ENCODE measurements around the gene PDGFD. TPM values are rescaled to one million over a fixed set of nuclear protein-coding genes. Genes with fewer than 3 reads are reported as not detected.

PDGFD gene
- total RNA-seq: 1 to 10 TPM; 4.4 to 7.2 (median 5.2) TPM

DNA sequence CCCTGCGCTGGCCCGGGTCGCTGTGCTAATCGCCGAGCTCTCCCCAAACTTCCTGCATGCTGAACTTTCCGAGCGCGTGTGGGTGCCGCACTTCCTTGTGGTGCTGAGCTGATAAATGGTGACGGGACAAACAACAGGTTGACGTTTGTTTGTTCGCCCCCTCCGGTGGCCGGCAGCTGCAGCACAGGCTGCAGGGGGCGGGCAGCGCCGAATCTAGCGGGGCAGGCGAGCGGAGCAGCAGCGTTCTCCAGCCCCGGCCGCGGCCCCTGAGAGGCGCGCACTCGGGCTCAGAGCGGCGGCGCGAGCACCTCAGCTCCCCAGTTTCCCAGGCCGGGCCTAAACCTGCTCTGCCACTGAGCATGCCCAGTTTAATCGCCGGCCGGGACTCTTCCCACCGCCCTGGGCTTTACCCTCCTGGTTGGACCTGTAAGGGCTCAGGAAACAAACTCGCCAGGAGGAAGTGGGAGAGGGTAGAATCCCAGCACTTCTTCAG lies at the start of gene PDGFD:
Gene PDGFD (minus strand): TSS at position 120 of the 493 bp plus-strand sequence.
- Histone ChIP-seq H3K36me3 (no peaks in the 10 kb centered on the region), H3K9me3 (no peaks in the 10 kb centered on the region), H3K27me3 (peaks cover 8% of the 10 kb centered on the region), H3K27ac (no peak within 1 kb of the TSS), H3K4me3 (peak within 1 kb of the TSS; percentile 57), H3K4me1 (peaks cover 13% of the 10 kb centered on the region)
- peak; percentile 77 to 80 for DNase-seq (ENCODE audit: low spot score in 2 of 2)
- 6% methylated on average over 6 of the region's 37 CpGs for WGBS
- peak in 1 of 2 donors; percentile 32 for TF ChIP-seq CTCF (IDR thresholded peaks at IDR 0.05)
- no peak for TF ChIP-seq POLR2A (IDR thresholded peaks at IDR 0.05)

- H3K36me3 ChIP-seq: no peaks in the 10 kb centered on the region
- no peak overlapping the region for H3K27ac ChIP-seq
- WGBS: 54% methylated on average over 4 of the region's 4 CpGs
- peaks cover 6% of the 10 kb centered on the region for H3K9me3 ChIP-seq
- no peak overlapping the region for H3K4me3 ChIP-seq
- H3K27me3 ChIP-seq: no peaks in the 10 kb centered on the region
- H3K4me1 ChIP-seq: no peaks in the 10 kb centered on the region
- DNase-seq (ENCODE audit: low spot score in 2 of 2): no peak
- TF ChIP-seq EP300 (IDR thresholded peaks at IDR 0.05) (no peak), POLR2A (IDR thresholded peaks at IDR 0.05) (no peak), POLR2AphosphoS5 (IDR thresholded peaks at IDR 0.05) (no peak), CTCF (IDR thresholded peaks at IDR 0.05) (no peak)
Measured at GRCh38 chr11:104206936-104207335, 43.0 kb upstream of the PDGFD start.

DNA sequence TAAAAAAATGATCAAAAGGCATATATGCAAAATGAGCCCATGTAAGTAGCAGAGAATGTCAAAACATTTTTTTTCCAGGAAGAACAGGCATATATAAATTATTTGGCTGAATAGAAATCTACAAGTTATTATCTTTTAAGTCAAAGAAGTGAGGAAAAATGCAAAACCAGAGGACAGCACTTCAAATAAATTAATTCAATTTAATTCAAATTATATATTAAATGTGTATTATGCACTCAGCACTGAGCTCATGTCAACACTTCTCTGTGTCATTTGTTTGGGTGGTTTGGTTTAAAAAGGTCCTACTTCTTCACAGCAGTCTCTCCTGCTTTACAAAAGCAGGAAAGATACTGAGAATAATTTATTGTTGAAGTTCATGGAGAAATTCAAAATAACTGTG lies 41.9 kb upstream of the PDGFD start:
- no peak for DNase-seq (ENCODE audit: low spot score in 2 of 2)
- no peak for TF ChIP-seq EP300 (IDR thresholded peaks at IDR 0.05)
- TF ChIP-seq CTCF (IDR thresholded peaks at IDR 0.05): no peak
- no peak for TF ChIP-seq POLR2A (IDR thresholded peaks at IDR 0.05)
- no peak for TF ChIP-seq POLR2AphosphoS5 (IDR thresholded peaks at IDR 0.05)
- Histone ChIP-seq H3K9me3 (peaks cover 4% of the 10 kb centered on the region), H3K36me3 (no peaks in the 10 kb centered on the region), H3K27ac (no peak overlapping the region), H3K4me1 (no peaks in the 10 kb centered on the region), H3K4me3 (no peak overlapping the region), H3K27me3 (no peaks in the 10 kb centered on the region)

DNA sequence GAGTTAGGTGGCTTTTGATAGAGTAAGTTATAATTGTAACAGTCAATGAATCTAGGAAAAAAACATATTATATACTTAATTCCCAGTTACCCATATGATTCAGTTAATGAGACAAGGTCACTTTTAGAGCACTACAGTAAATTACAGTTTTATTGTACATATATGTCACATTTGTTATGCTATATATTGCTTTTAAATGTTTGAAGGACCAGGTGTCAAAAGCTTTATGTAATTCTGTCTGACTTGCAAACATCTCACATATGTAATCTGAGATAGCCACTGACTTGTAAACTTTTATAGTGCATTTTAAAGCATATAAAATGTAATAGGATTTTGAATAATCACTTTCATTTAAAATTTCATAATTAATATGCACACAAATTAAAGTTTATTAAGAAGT lies 36.7 kb upstream of the PDGFD start:
- no peak for DNase-seq (ENCODE audit: low spot score in 2 of 2)
- H3K4me1 ChIP-seq: no peaks in the 10 kb centered on the region
- no peaks in the 10 kb centered on the region for H3K9me3 ChIP-seq
- H3K27ac ChIP-seq: no peak overlapping the region
- no peaks in the 10 kb centered on the region for H3K27me3 ChIP-seq
- no peak overlapping the region for H3K4me3 ChIP-seq
- TF ChIP-seq POLR2A (IDR thresholded peaks at IDR 0.05) (no peak), EP300 (IDR thresholded peaks at IDR 0.05) (no peak), POLR2AphosphoS5 (IDR thresholded peaks at IDR 0.05) (no peak), CTCF (IDR thresholded peaks at IDR 0.05) (no peak)
- no peaks in the 10 kb centered on the region for H3K36me3 ChIP-seq

DNA sequence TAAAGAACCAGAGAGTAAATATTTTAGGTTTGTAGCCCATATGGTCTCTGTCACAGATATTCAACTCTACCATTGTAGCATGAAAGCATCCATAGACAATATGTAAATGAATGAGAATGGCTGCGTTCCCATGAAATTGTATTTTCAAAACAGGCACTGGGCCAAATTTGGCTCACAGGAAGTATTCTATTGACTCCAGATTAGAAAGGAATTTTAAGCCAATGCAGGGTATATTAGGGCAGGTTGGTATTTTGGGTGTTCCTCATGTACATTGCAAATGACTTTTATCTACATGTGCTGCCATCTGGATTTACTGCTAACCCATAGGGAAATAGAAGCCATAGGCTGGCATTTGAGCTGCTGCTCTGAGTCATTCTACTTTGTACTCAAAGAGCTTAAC lies 35.1 kb upstream of the PDGFD start:
- TF ChIP-seq POLR2A (IDR thresholded peaks at IDR 0.05) (no peak), EP300 (IDR thresholded peaks at IDR 0.05) (no peak), POLR2AphosphoS5 (IDR thresholded peaks at IDR 0.05) (no peak), CTCF (IDR thresholded peaks at IDR 0.05) (no peak)
- Histone ChIP-seq H3K36me3 (no peaks in the 10 kb centered on the region), H3K4me1 (no peaks in the 10 kb centered on the region), H3K27ac (no peak overlapping the region), H3K9me3 (no peaks in the 10 kb centered on the region), H3K27me3 (no peaks in the 10 kb centered on the region), H3K4me3 (no peak overlapping the region)
- no peak for DNase-seq (ENCODE audit: low spot score in 2 of 2)
- 57% methylated on average over 1 of the region's 1 CpG for WGBS
